Measurements from ENCODE around the gene PPIG.
A peak's percentile ranks its signal among the peaks of the same experiment; 100 is the strongest.

DNA sequence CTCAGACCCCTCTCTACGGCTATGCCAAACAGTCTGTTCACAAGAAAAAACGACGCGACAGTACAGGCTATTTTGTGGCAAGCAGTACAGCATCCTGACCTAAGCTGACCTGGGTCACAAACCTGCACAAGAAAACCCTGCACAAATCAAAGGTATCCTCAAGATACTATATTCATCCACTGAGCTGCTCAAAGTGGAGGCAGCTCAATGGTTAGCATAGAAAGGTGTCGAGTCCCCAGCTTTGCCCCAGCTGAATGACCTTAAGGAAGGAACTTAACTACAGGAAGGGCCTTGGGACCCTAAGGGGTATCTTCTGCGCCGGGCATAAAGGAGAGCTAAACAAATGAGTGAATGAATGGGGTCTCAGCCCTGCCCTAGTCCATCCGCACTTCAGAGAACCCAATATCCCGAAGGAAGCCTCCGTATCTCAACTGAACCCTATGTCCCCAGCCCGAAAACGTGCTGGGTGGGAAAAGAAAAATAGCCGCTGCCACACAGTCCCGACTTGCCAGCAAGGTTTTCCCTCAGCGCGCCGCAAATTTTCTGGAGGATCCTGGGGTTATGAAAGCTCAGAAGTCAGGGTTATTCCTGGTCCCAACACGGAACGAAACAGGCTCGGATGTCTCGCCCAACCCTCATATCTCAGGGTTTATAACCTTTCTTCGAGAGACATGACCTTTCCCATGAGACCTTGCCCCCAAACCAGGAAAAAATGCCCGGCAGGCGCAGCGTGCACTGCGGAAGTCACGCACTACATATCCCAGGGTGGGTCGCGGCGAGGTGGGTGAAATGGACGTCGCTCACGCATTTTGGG, 10.8 kb upstream of the PPIG start, which contains the start of gene FASTKD1:
- TF ChIP-seq POLR2A (IDR thresholded peaks at IDR 0.05) = peak; percentile 18
- TF ChIP-seq, protein P1, sequence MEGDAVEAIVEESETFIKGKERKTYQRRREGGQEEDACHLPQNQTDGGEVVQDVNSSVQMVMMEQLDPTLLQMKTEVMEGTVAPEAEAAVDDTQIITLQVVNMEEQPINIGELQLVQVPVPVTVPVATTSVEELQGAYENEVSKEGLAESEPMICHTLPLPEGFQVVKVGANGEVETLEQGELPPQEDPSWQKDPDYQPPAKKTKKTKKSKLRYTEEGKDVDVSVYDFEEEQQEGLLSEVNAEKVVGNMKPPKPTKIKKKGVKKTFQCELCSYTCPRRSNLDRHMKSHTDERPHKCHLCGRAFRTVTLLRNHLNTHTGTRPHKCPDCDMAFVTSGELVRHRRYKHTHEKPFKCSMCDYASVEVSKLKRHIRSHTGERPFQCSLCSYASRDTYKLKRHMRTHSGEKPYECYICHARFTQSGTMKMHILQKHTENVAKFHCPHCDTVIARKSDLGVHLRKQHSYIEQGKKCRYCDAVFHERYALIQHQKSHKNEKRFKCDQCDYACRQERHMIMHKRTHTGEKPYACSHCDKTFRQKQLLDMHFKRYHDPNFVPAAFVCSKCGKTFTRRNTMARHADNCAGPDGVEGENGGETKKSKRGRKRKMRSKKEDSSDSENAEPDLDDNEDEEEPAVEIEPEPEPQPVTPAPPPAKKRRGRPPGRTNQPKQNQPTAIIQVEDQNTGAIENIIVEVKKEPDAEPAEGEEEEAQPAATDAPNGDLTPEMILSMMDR (IDR thresholded peaks at IDR 0.05) = no peak
